Measurements from ENCODE around the gene RBMS2.

RBMS2 gene

GRCh38 chr12:56631790-56632700, 110.4 kb downstream of the RBMS2 start:
- peak; percentile 29 for DNase-seq (ENCODE audit: low spot score)

DNA sequence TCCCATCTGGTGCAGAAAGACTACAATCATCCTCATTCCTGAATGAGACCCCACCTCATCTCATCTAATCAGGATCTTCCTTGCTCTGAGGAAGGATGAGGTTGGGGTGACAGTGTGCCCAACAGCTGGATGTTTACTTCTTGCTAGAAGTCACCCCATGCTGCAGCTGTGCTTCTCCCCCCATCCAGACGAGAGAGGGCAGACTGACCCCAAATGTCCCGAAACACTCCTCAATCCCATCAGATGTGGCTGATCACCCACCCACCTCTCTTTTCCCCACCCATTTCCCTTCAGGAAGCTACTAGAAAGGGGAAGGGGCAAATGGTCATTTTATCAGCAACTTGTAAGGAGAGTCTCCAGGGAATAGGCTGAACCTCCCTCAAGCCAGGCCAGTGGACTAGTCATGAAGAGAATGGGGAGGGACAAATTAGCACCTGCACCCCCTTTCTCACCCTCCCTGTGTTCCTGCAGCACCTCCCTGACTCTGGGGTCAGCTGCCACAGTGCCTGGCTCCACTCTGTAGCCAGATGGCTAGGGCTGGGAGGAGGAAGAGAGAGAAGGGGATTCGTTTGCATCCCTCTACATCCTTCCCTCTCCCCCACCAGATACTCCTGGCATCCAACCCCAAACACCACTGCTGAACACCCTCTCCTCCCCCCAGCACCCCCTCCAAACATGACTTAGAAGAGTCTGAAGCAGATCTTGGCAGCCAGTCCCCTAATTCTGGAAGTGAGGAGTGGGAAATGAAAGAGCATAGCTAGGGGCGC, 111.3 kb downstream of the RBMS2 start:
- DNase-seq (ENCODE audit: low spot score) = no peak

- DNase-seq (ENCODE audit: low spot score) = no peak
These were observed 112.0 kb downstream of the RBMS2 start for GRCh38 chr12:56633468-56634241.

GRCh38 chr12:56634242-56634836, 112.7 kb downstream of the RBMS2 start:
- peak; percentile 85 for DNase-seq (ENCODE audit: low spot score)

- peak; percentile 96 for DNase-seq (ENCODE audit: low spot score)
These were observed 113.5 kb downstream of the RBMS2 start for GRCh38 chr12:56634837-56635791.

DNA sequence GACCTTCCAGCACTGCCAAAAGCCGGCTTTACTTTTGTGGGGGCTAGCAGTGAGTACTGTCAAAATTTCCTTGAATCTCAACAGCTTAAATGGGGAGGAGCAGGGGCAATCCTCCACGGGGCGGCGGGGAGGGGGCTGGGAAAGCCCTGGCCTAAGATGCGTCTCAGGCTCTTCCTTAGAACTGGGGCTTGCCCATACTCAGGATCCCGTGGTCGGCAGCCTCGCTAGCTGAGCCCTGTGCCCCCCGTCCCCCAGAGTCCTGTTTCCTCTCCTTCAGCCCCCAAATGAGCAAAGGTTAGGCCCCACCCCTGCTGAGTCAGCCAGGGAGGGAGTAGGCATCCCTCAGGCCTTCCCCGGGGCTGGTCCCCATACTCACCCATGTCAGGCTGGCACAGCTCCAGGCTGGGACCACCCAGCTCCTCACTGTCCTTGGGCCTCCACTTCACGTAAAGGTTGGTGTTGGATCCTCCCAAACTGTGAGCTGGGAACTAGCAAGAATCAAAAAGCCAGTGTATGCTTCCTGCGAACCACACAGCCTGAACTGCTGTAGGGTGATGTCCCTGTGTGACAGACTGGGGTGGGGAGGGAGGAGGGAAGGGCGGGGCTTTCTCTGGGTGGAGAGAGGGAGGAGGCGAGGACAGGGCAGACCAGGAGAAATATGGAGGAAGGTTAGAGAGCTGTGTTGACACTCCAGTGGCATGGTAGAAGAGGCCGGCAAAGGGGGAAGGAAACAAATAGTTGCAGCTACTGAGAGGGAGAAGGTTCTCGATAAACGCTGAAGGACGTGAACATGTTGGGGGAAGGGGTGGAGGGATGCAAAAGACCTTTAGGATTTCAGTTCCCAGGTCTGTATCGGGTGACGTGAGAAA, 114.4 kb downstream of the RBMS2 start:
- DNase-seq (ENCODE audit: low spot score) = peak; percentile 87

DNA sequence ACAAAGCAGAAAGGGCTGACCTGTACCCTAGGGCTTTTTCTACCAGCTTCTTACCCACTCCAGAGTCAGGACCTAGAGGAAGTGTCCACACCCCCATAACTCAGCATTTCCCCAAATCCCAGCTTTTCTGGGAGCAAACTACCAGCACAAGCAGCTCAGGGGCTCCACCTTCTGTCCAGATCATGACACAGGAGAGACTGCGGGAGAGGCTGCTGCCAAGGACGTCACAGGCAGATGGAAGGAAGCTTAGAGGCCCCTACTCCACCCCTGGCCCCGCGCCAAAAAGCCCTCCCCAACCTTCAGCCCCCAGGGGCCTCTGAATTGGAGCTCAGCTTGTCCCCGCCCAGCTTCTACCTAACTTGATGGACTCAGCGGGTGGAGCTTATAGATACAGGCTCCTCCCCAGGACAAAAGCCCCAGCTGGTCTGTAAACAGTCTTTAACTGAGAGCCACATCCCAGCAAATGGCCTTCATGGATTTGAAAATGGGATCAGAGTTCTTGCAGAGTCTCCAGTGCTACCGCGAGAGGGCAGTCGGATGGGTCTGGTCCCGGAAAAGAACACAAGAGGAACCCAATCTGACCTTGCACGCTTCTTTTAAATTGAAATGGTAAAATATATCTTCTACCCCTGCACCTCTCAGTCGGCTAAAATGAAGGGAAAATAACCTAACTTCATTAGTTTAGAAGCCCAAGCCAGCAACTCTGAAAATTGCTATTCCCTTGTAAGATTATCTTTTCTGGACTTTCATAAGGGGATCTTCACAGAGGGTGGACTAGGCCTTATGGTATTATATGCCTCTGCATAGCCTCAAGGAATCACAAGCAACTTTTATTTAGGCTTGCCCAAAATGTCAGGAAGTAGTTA, 115.3 kb downstream of the RBMS2 start:
- DNase-seq (ENCODE audit: low spot score) = peak; percentile 99

GRCh38 chr12:56637621-56638020, 116.0 kb downstream of the RBMS2 start:
- DNase-seq (ENCODE audit: low spot score) = no peak

GRCh38 chr12:56641219-56641618, 119.6 kb downstream of the RBMS2 start:
- no peak for DNase-seq (ENCODE audit: low spot score)

- no peak for DNase-seq (ENCODE audit: low spot score)
These were observed 123.0 kb downstream of the RBMS2 start for GRCh38 chr12:56644654-56645053.

DNA sequence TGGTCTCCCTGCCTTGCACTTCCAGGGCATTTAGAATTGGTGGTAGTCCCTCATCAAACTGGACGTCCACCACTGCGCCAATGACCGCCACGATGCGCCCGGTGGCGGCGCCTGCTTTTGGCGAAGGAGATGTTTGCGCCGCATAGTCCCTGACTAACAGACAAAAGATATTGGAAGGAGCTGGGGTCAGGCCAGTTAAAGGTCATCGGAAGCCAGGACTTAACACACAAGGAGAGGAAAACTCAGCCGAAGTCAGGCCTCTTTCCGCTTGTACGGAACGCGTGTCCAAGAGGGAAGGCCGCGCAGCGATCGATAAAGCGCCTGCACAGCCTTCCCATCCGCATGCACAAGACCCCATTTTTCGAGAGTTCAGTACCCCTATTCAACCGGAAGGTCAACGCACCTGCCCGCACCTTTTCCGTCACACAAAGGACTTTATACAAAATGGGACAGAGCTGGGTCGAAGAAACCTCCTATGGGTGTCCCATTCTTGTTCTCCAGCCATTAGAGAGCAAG, 123.6 kb downstream of the RBMS2 start:
- DNase-seq (ENCODE audit: low spot score) = no peak

Data from kidney tubule cell (primary cell).